T1000 (cell line): Measurements from ENCODE around the gene CUL9.

Experiments used
- DNase-seq: peaks from one replicate; lab custom pipeline; 2025; ENCODE audit warnings: mixed read lengths; lab: John Stamatoyannopoulos, UW

CUL9 gene

DNA sequence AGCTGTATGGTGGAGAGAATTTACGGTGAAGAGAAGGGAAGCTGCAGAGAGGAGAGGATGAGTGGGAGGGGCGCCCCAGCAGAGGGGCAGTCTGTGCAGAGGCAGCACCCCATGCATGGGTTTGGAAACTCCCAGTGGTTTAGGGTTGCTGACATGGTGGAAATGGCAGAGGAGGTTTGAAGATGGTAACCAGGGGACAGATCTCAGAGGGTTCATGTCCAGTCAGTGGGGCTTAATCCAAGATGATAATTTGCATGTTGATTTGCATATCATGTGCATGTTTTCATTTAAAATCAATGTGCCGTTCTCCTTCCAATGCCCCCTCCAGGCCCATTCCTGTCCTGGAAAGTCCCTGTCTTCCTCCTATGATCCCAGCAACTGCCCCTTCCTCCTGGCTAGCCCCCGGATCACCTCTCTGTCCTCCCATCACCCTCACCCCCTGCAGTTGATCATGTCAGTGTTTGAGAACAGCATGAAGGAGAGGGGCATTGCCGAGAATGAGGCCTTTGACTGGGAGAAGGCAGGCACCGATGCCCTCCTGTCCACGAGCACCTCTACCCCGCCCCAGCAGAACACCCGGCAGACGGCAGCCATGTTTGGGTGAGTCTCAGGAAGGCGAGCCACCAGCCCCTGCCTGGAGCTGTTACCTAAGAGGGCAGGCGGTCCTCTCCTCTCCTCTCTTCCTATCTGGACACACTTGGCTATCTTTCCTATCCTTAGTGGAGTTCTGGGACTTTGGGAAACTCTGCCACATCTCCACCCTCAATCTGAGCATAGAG is 75.6 kb downstream of the CUL9 start:
- no peak for DNase-seq

DNA sequence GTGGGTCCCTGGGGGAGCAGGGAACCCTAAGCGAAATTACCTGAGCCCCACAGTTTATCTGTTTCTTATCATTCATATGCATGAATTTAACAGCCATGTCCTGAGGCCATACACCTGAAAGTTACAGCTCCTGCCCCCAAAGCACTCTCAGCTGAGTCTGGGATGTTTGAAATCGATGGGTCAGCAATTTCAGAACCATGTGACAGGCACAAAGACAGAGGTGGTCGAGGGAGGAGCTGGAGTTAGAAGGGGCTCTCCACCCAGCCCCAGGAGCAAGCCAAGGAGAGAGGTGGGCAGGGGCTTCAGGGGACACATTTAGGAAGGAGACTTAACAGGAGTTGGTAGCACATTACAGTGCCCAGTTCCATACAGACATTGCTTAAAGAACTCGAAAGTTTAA is 76.2 kb downstream of the CUL9 start:
- no peak for DNase-seq

DNA sequence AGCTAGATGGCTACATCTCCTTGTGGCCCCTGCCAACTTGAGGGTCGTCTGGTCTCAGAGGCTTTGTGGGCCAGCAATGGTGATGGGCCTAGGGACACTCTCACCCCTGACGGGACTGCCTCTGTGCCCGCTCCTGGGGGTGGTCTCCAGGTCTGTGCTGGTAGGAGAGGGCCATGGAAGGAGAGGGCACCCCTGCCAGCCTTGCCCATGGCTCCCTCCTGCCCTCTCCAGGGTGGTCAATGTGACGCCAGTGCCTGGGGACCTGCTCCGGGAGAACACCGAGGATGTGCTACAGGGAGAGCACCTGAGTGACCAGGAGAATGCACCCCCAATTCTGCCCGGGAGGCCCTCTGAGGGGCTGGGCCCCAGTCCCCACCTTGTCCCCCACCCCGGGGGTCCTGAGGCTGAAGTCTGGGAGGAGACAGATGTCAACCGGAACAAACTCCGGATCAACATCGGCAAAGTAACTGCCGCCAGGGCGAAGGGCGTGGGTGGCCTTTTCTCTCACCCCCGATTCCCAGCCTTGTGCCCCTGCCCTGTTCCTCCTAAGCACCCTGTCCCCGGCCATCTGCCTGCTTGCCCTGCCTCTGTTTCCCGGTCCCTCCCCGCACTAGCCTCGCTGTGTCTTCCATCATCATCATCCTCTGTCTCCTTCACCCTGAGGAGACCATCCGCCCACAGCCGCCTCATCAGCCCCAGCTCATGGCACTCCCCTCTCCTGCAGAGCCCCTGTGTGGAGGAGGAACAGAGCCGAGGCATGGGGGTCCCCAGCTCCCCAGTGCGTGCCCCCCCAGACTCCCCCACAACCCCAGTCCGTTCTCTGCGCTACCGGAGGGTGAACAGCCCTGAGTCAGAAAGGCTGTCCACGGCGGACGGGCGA is 77.1 kb downstream of the CUL9 start:
- no peak for DNase-seq

DNA sequence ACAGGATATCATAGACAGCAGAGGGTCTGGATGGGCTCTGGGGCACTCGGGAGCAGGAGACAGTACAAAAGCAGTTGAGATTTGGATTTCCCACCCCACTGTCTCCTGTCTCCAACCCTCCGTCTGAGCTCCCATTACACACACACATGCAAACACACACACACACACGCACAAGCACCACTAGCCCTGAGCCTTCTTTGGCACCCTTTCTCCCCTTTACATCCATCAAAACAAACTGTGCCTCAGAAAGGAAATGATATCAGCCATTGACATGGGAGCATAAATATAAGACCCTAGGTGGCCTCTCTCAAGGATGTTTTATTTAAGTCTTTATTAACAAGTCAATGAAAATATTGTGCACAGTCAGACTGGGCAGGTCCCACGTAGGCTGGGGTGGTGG is 78.8 kb downstream of the CUL9 start:
- DNase-seq: no peak

DNA sequence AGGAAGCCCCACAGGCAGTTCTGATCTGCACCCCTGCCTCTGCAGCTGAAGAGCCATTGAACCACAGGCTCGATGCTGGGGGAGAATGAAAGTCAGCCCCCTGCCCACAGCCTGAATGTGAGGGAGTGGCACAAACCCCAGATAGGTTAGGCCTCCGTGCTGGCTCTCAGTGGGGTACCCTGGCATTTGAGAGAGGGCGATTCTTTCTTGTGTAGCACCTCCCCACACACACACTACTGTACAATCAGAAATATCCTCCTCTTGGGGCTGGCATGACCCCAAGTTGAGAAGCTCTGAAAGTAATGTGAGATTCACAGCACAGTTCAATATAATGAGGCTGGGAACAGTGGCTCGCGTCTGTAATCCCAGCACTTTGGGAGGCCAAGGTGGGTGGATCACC is 79.2 kb downstream of the CUL9 start:
- no peak for DNase-seq

DNA sequence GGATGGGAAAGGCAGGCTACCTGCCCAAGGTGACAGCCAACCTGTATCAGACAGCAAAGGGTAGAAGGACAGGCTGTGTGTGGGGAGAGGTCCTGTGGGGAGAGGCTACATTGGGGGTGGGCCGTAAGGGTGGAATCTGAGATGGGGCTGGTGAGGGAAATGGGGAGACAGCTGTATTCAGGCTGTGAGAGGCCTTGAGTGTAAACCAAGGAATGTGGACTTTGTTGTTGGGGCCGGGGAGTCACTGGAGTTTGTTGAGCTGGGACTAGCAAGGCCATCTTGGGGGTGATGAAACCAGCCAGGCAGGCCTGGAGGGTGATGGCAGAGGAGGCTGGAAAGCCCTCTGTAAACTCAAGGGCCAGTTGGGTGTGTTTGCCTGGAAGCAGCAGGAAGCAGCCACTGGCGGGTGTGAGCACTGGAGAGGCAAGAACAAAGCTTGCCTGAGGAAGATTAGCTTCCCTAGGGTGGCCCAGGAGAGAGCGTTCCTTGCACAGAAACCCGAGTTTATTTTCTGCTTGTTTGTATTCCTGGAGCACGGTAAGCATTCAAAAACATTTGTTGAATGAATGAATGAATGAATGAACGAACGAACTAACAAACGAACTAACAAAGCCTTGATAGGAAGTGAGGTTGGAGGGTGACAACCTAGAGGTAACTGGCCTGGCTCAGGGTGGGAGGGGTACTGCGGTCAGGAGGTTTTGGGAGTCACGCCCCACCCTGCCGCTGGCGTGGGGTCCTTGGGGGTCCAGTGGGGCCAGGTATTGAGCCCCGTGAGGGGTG is 80.2 kb downstream of the CUL9 start:
- no peak for DNase-seq

DNA sequence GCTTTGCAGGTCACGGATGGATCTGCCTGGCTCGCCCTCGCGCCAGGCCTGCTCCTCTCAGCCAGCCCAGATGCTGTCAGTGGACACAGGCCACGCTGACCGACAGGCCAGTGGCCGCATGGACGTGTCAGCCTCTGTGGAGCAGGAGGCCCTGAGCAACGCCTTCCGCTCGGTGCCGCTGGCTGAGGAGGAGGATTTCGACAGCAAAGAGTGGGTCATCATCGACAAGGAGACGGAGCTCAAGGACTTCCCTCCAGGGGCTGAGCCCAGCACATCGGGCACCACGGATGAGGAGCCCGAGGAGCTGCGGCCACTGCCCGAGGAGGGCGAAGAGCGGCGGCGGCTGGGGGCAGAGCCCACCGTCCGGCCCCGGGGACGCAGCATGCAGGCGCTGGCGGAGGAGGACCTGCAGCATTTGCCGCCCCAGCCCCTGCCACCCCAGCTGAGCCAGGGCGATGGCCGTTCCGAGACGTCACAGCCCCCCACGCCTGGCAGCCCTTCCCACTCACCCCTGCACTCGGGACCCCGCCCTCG is 80.9 kb downstream of the CUL9 start:
- DNase-seq: no peak

DNA sequence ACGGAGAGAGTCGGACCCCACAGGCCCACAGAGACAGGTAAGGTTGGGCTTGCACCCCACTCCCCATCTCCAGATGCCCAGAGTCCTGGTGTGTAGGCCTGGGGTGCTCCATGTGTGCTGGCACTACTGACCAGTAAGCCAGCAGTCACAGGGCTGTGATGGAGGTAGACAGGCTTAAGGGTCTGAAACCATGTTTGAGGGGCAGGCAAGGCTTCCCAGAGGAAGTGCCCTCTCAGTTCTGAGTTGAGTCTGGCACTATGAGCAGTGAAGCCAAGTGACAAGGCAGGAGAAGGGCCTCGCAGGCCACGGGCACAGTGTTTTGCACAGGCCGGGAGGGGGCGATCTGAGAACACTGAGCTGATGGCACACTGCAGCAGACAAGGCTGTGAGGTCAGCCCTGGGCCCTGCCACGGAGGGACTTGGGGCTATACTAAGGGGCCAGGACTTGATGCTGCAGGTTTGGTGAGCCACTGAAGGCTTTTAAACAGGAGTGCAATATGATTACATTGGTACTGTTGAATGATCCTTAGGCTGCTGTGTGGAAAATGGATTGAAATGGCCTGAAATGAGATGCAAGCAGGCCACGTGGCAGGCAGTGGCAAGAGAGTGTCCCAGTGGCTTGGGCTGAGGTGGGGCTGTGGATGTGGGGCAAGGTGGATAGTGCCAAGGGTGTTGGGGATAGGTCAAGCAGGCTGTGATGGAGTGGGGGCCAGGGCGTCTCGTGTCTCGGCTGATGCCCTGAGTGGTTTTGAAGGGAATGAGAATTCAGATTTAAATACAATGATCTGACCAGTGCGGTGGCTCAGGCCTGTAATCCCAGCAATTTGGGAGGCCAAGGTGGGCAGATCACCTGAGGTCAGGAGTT is 81.5 kb downstream of the CUL9 start:
- DNase-seq: no peak

DNA sequence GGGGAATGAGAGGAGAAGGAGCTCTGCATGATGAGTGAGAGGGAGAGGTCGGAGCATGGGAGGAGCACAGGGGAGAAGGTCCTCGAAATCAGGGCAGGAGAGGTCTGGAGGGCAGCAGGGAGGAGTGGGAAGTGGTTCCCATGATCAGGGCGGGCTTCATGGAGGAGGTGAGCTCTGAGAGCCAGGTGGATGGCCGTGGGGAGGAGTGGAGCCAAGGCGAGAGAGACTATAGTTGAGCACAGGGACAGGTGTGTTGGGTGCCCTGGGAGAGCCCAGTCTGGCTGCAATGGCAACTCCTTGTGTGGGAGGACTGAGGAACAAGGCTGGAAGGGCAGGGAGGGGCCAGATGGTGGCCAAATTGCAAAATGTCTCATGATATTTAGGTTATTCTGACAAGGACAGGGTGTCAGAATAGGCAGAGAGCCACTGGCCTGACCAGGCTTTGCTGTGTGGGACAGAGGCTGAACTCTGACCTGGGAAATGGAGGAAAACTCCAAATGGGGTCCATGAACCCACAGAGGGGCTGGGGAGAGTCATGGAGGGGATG is 82.7 kb downstream of the CUL9 start:
- DNase-seq: no peak

DNA sequence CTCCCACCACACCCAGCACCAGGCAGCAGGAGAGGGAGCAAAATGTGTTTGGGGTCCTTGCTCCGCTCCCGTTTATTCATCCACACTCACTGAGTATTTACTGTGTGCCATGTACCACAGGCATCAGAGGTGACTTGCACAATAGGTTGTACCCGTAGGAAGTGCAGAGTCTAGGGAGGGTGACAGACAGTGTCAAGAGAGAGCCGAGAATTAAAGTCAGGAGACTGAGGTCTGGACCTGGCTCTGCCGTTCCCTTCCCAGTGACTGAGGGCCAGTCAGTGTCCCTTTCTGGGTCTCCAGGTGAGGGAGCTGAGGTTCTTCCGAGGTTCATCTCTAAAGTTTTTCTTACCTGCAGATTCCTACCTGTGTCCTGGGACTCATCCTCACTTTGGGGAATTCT is 83.6 kb downstream of the CUL9 start:
- DNase-seq: no peak

DNA sequence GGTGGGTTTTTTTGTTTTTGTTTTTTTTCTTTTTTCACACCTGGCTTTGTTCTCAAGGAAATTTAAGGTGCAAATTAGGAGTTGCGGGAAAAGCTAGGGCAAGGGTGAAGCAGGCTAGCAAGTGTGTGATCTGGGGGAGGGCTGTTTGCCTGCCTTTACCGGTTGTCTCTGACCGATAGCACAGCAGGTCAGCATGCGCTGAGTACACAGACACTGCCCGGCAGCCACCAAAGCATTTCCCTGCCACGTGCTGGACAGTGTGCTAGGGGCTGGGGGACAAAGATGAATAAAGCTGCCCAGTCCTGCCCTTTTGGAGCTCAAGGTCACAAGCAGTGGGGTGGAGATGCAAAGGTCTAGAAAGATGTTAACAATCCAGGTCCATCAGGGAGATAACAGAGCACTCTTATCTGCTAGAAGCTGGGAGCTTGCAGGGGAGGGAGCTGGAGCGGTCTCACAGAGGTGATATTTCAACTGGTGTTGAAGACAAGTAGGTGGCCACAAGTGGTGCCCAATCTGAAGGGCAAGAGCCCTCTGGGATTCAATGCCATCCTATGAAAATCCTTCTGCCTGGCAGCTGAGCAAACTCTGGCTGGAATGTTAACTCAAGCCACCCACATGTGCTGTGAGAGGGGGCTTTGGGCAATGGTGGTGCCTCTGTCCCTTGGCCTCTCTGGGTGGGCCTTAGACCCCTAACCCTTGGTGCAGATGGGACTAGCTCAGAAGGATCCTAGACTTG is 85.8 kb downstream of the CUL9 start:
- DNase-seq: no peak

DNA sequence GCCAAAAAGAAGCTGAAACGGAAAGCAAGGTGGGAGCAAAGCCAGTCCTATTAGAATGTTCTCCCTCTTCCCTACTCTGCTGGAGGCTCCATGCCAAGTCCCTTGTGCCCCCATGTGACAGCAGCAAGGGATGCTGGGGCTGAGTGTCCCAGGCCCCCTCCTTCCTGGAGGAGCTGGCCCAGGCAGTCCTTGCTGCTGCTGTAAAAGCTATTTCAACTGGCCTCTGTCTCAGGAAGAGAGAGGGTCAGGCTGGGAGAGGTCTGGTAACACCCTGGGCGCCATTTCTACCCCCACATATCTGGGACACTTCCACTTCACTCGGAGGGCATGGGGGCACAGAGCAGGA is 86.3 kb downstream of the CUL9 start:
- no peak for DNase-seq

DNA sequence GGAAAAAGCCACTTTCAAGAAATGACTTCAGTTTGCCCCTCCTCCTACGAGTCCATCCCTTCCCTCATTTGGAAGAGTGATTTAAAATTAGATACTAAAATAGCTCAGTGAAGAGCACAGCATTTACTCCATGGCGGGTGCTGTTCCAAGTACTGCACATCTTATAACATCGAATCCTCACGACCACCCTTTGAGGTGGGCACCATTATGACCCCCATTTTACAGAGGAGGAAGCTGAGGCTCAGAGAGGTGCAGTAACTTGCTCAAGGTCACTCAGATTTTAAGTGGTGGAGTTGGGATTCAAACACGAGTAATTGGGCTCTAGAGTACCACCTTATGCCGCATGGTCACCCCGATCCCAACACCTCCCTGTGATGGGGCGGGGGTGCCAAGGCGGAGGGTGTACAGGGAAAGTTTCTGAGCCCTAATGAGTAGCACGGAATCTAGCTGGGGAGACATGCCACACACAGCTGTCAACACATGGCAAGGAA is 86.8 kb downstream of the CUL9 start:
- DNase-seq: no peak

DNA sequence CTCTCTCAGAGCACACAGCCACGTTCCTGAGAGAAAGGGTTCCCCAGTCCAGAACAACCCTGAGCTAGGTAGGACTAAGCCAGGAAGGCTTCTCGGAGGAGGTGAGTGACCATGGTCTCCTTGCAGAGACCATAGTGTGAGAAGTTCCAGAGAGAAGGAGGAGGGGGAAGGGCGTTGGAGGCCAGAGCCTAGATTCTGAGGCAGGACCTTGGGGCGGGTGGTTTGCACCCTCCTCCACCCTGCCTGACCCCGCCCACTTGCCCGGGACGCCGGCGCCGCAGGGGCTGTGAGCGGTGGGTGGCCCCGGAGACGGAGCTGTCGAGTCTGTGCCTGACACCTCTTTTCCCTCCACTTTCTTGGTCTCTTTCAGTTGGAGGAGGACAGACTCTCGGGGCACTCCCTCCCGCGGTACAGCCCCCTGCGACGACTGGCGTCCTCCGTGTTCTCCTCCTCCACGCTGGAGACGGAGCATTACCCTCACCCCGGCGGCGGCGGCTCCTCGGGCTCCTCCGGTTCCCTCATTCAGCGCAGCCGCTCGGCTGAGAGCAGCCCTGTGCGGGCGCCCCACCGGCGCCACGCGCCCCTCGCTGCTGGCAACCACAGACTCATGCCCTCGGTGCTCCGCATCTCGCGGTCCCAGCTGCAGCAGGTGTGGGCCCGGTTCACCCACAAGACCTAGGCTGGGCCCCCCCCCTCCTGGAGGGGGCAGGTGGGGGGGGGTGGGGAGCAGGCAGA is 87.4 kb downstream of the CUL9 start:
- no peak for DNase-seq

DNA sequence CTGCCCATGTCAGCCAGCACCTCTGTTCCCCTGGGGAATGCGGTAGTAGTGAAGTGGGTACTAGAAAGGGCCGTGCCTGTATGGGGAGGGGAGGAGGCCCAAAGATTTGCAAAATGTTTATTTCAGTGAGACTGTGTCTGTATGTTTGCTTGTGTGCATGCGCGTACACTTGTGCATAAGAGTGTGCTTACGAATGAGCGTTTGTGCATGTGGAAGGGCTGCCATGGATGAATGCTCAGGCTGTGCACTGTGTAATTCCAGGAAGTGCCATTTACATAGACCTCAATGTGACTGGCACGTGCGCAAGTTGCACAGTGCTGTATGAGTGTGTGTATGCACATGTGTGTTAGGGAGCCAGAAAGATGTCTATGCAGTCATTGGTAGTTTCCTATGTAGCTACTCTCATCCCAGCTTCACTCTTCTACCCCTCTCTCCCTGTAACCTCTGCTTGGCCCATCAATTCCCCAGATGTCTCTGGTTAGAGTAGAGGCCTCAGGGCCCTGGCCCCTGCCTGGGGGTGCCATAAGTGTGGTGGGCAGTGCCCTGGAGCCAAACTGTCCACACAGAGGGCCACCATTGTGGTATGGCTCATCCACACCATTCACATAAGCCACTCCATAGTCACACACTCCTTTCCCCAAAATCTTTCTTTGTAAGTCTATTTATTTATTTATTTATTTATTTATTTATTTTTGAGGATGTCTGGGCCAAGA is 89.3 kb downstream of the CUL9 start:
- no peak for DNase-seq

DNA sequence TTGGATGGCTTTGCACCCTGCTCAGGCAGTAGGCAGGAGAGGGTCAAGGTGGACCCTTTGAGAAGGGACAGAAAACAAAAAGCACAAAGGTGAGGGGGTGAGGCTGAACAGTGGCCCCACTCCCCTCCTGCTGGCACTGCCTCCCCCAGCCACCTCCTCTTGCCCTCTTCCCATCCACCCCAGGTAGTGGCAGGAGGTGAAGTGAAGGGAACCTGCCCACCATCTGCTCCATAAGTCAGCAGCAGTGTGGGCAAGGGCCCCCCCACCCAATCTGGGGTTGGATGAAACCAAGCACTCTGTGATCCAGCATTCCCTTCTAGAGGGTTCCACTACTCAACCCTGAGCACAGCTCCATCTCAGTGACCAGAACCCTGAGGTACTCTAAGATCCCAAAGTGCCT is 89.9 kb downstream of the CUL9 start:
- DNase-seq: no peak

DNA sequence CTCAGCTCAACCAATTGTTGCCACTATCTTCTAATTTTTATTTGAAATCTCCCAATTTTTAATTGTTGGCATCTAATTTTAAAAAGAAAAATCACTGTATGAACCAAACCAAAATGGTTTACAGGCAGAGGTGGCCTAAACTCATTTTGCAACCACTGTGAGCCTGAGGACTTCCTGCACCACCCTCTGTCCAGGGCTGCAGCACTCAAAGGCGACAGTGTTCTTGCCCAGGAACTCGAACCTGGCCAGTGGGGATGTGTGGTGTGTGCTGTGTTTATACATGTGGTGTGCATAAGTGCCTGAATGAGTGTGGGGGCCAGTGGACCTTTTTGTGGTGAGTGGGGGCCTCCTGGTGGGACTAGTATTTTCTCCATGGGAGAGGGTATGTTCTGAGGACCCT is 91.7 kb downstream of the CUL9 start:
- no peak for DNase-seq
